Activated B cell treated with CpG ODN at 0.5 μM for 24 hours (primary cell): ENCODE data around the gene RPS15. TPM values are rescaled to one million over a fixed set of nuclear protein-coding genes. Genes with fewer than 3 reads are reported as not detected.

Source experiments
- ATAC-seq: fragments of 200-7000 bp; cut with Tn5 transposase; one replicate; pipeline ENCODE4 v1.10.0; 2021; ENCODE audit warnings: low read depth, mild to moderate bottlenecking, moderate library complexity
- CTCF ChIA-PET: fragments of 350-600 bp; sonication (Branson Sonifier 250); formaldehyde crosslinking; loops from one replicate; lab custom pipeline; 2021; ENCODE audit warnings: antibody characterized with exemption; lab: Charles Lee
- POLR2A ChIA-PET: fragments of 350-600 bp; sonication (Branson Sonifier 250); formaldehyde crosslinking; loops from one replicate; lab custom pipeline; 2021; ENCODE audit warnings: antibody characterized with exemption; lab: Charles Lee
- DNase-seq: peaks from one replicate; pipeline ENCODE4 v3.0.0; 2022
- H3K27ac Mint-ChIP-seq: one replicate; pipeline ENCODE4 v1.8.0; 2020; ENCODE audit warnings: mixed read lengths
- H3K27me3 Mint-ChIP-seq: one replicate; pipeline ENCODE4 v1.8.0; 2021; ENCODE audit warnings: mixed read lengths
- H3K36me3 Mint-ChIP-seq: one replicate; pipeline ENCODE4 v1.8.0; 2021; ENCODE audit warnings: low read depth, mixed read lengths
- H3K4me1 Mint-ChIP-seq: one replicate; pipeline ENCODE4 v1.8.0; 2021; ENCODE audit warnings: mixed read lengths
- H3K4me3 Mint-ChIP-seq: one replicate; pipeline ENCODE4 v1.8.0; 2020; ENCODE audit warnings: mild to moderate bottlenecking, mixed read lengths
- H3K9me3 Mint-ChIP-seq: one replicate; pipeline ENCODE4 v1.8.0; 2020; ENCODE audit warnings: mixed read lengths
- intact Hi-C: fragments of 100-400 bp; cut with micrococcal nuclease; formaldehyde crosslinking; loops from one replicate; pipeline ENCODE4 v1.15.1; 2024
- total RNA-seq: library from RNA; stranded (reverse); gene quantifications from 2 replicates; pipeline ENCODE4 v1.2.3, GENCODE V29; 2022
- TF ChIP-seq, protein P1 (sequence below): fragments of 200-600 bp; IDR thresholded peaks from one replicate; pipeline ENCODE4 v1.8.0; 2022; ENCODE audit warnings: antibody characterized with exemption, mild to moderate bottlenecking

The RPS15 gene
- total RNA-seq, 1 donor from 2014 or later, result 1,788 TPM

DNA sequence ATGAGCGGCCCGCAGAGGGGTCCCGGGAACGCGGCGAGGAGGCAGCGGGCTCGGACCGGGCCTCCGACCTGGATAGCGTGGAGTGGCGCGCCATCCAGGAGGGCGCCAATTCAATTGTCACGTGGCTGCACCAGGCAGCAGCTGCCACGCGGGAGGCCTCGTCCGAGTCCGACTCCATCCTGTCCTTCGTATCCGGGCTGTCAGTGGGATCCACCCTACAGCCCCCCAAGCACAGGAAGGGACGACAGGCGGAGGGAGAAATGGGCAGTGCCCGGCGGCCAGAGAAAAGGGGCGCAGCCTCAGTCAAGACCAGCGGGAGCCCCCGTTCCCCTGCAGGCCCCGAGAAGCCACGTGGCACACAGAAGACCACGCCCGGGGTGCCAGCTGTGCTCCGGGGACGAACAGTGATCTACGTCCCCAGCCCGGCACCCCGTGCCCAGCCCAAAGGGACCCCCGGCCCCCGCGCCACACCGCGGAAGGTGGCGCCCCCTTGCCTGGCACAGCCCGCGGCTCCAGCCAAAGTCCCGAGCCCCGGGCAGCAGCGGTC, 30.2 kb downstream of the RPS15 start:
- ChIA-PET CTCF (interaction anchor here (1.5 to 1.6 kb wide), 2 partner anchors 23 to 358 kb away, joined by 3 to 6 read pairs; no protein-coding TSS in a partner anchor), POLR2A (interaction anchor here (0.5 to 1.4 kb wide), 3 partner anchors 15 to 605 kb away, joined by 3 to 5 read pairs (median 4); no protein-coding TSS in a partner anchor)
- H3K36me3 Mint-ChIP-seq, result no peaks in the 10 kb centered on the region
- peaks cover 25% of the 10 kb centered on the region for H3K4me1 Mint-ChIP-seq
- no peak overlapping the region for H3K27ac Mint-ChIP-seq
- no peak for ATAC-seq
- TF ChIP-seq, protein P1, sequence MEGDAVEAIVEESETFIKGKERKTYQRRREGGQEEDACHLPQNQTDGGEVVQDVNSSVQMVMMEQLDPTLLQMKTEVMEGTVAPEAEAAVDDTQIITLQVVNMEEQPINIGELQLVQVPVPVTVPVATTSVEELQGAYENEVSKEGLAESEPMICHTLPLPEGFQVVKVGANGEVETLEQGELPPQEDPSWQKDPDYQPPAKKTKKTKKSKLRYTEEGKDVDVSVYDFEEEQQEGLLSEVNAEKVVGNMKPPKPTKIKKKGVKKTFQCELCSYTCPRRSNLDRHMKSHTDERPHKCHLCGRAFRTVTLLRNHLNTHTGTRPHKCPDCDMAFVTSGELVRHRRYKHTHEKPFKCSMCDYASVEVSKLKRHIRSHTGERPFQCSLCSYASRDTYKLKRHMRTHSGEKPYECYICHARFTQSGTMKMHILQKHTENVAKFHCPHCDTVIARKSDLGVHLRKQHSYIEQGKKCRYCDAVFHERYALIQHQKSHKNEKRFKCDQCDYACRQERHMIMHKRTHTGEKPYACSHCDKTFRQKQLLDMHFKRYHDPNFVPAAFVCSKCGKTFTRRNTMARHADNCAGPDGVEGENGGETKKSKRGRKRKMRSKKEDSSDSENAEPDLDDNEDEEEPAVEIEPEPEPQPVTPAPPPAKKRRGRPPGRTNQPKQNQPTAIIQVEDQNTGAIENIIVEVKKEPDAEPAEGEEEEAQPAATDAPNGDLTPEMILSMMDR, result no peak
- DNase-seq, result no peak
- H3K27me3 Mint-ChIP-seq, result peaks cover 2% of the 10 kb centered on the region
- H3K4me3 Mint-ChIP-seq, result peak overlapping the region; percentile 41
- intact Hi-C loops, result loop anchor here (10.0 kb wide), 1 partner anchor 296 kb away; no protein-coding TSS in a partner anchor
- no peaks in the 10 kb centered on the region for H3K9me3 Mint-ChIP-seq

DNA sequence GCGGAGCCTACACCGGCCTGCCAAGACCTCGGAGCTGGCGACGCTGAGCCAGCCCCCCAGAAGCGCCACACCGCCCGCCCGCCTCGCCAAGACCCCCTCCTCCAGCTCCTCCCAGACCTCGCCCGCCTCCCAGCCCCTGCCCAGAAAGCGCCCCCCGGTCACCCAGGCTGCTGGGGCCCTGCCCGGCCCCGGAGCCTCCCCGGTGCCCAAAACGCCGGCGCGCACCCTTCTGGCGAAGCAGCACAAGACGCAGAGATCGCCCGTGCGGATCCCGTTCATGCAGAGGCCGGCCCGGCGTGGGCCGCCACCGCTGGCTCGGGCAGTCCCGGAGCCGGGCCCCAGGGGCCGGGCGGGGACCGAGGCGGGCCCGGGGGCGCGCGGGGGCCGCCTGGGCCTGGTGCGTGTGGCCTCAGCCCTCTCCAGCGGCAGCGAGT, 30.6 kb downstream of the RPS15 start:
- TF ChIP-seq, protein P1, result no peak
- ATAC-seq (peak; percentile 10), DNase-seq (peak; percentile 45)
- Mint-ChIP-seq H3K4me1 (peaks cover 25% of the 10 kb centered on the region), H3K4me3 (peak overlapping the region; percentile 32), H3K27me3 (peaks cover 2% of the 10 kb centered on the region), H3K27ac (no peak overlapping the region), H3K36me3 (no peaks in the 10 kb centered on the region), H3K9me3 (no peaks in the 10 kb centered on the region)
- ChIA-PET CTCF (interaction anchor here (1.0 to 1.5 kb wide), 2 partner anchors 9 to 23 kb away, joined by 4 to 6 read pairs; no protein-coding TSS in a partner anchor), POLR2A (interaction anchor here (0.5 to 1.4 kb wide), 4 partner anchors 16 to 605 kb away, joined by 3 to 5 read pairs (median 4); no protein-coding TSS in a partner anchor)
- intact Hi-C loops, result loop anchor here (10.0 kb wide), 1 partner anchor 296 kb away; no protein-coding TSS in a partner anchor

DNA sequence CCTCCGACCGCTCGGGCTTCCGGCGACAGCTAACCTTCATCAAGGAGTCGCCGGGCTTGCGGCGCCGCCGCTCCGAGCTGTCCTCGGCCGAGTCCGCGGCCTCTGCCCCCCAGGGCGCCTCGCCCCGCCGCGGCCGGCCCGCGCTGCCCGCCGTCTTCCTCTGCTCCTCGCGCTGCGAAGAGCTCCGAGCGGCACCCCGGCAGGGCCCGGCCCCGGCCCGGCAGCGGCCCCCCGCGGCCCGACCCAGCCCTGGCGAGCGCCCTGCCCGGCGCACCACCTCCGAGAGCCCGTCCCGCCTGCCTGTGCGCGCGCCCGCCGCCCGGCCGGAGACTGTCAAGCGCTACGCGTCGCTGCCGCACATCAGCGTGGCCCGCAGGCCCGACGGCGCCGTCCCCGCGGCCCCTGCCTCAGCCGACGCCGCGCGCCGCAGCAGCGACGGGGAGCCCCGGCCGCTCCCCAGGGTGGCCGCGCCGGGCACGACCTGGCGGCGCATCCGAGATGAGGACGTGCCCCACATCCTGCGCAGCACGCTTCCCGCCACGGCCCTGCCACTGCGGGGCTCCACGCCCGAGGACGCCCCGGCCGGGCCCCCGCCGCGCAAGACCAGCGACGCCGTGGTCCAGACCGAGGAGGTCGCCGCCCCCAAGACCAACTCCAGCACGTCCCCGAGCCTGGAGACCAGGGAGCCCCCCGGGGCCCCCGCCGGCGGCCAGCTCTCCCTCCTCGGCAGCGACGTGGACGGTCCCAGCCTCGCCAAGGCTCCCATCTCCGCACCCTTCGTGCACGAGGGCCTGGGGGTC, 31.3 kb downstream of the RPS15 start:
- Mint-ChIP-seq H3K9me3 (no peaks in the 10 kb centered on the region), H3K4me3 (peak overlapping the region; percentile 76), H3K27ac (no peak overlapping the region), H3K4me1 (peaks cover 25% of the 10 kb centered on the region), H3K27me3 (peaks cover 2% of the 10 kb centered on the region), H3K36me3 (peaks cover 2% of the 10 kb centered on the region)
- DNase-seq (peak; percentile 54), ATAC-seq (peak; percentile 21)
- TF ChIP-seq, protein P1, result no peak
- ChIA-PET POLR2A (interaction anchor here (0.9 to 1.4 kb wide), 3 partner anchors 16 to 28 kb away, joined by 4 to 5 read pairs (median 4); no protein-coding TSS in a partner anchor), CTCF (interaction anchor here (1.0 to 1.5 kb wide), 2 partner anchors 8 to 24 kb away, joined by 4 to 6 read pairs; no protein-coding TSS in a partner anchor)
- intact Hi-C loops, result loop anchor here (2.0 to 10.0 kb wide), 3 partner anchors 25 to 295 kb away; partner anchors contain the start of gene ADAMTSL5

DNA sequence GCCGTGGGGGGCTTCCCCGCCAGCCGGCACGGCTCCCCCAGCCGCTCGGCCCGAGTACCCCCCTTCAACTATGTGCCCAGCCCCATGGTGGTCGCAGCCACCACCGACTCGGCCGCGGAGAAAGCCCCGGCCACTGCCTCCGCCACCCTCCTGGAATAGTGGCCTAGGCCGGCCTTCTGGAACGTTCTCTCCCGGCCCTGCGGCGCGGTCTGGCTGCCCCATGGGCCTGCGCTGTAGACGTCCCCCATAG, 31.8 kb downstream of the RPS15 start:
- DNase-seq, result no peak
- peaks cover 5% of the 10 kb centered on the region for H3K36me3 Mint-ChIP-seq
- TF ChIP-seq, protein P1, result no peak
- H3K4me3 Mint-ChIP-seq, result peak overlapping the region; percentile 76
- H3K4me1 Mint-ChIP-seq, result peaks cover 25% of the 10 kb centered on the region
- no peak overlapping the region for H3K27ac Mint-ChIP-seq
- intact Hi-C loops, result loop anchor here (2.0 kb wide), 2 partner anchors 25 to 43 kb away; partner anchors contain the start of gene ADAMTSL5
- ChIA-PET CTCF (no interaction called here), POLR2A (interaction anchor here (0.9 kb wide), 1 partner anchor 27 kb away, joined by 4 read pairs; no protein-coding TSS in a partner anchor)
- H3K9me3 Mint-ChIP-seq, result no peaks in the 10 kb centered on the region
- peaks cover 2% of the 10 kb centered on the region for H3K27me3 Mint-ChIP-seq
- no peak for ATAC-seq
